ENCODE measurements around the gene XKR7.

- TF ChIP-seq POLR2A (IDR thresholded peaks at IDR 0.05) (no peak), CTCF (IDR thresholded peaks at IDR 0.05) (no peak)
These were observed 66.9 kb downstream of the XKR7 start for GRCh38 chr20:32034581-32035425.

Data from right lobe of liver (tissue), 4 donors.